ENCODE measurements around the gene HDGFL1. TPM values are rescaled to one million over a fixed set of nuclear protein-coding genes. Genes with fewer than 3 reads are reported as not detected.

The HDGFL1 gene
- total RNA-seq, 6 experiments from 2014 or later, result not detected

- no peak for DNase-seq
- no peak for TF ChIP-seq CTCF (IDR thresholded peaks at IDR 0.05)
- Mint-ChIP-seq H3K4me1 (ENCODE audit: low read depth) (no peaks in the 10 kb centered on the region), H3K27me3 (ENCODE audit: insufficient read depth) (no peaks in the 10 kb centered on the region; the same call in 1 of the 2 replicates), H3K27ac (no peak overlapping the region), H3K36me3 (ENCODE audit: low read depth) (peaks cover 10% of the 10 kb centered on the region), H3K4me3 (no peak overlapping the region), H3K9me3 (peaks cover 48% of the 10 kb centered on the region)
Measured at GRCh38 chr6:22601984-22602383, 32.6 kb downstream of the HDGFL1 start.

GRCh38 chr6:22605736-22606135, 36.4 kb downstream of the HDGFL1 start:
- H3K36me3 Mint-ChIP-seq (ENCODE audit: low read depth), result no peaks in the 10 kb centered on the region
- no peak overlapping the region for H3K27ac Mint-ChIP-seq
- DNase-seq, result no peak
- H3K4me1 Mint-ChIP-seq (ENCODE audit: low read depth), result no peaks in the 10 kb centered on the region
- no peak for TF ChIP-seq CTCF (IDR thresholded peaks at IDR 0.05)
- no peaks in the 10 kb centered on the region for H3K27me3 Mint-ChIP-seq (ENCODE audit: insufficient read depth)
- peaks cover 35% of the 10 kb centered on the region for H3K9me3 Mint-ChIP-seq
- no peak overlapping the region for H3K4me3 Mint-ChIP-seq

GRCh38 chr6:22610127-22610526, 40.8 kb downstream of the HDGFL1 start:
- no peak for DNase-seq
- H3K9me3 Mint-ChIP-seq, result peaks cover 35% of the 10 kb centered on the region
- H3K27ac Mint-ChIP-seq, result no peak overlapping the region
- no peaks in the 10 kb centered on the region for H3K36me3 Mint-ChIP-seq (ENCODE audit: low read depth)
- no peaks in the 10 kb centered on the region for H3K27me3 Mint-ChIP-seq (ENCODE audit: insufficient read depth)
- TF ChIP-seq CTCF (IDR thresholded peaks at IDR 0.05), result no peak
- no peaks in the 10 kb centered on the region for H3K4me1 Mint-ChIP-seq (ENCODE audit: low read depth)
- H3K4me3 Mint-ChIP-seq, result no peak overlapping the region

GRCh38 chr6:22612236-22612635, 42.9 kb downstream of the HDGFL1 start:
- no peak for TF ChIP-seq CTCF (IDR thresholded peaks at IDR 0.05)
- no peaks in the 10 kb centered on the region for H3K4me1 Mint-ChIP-seq (ENCODE audit: low read depth)
- no peak overlapping the region for H3K4me3 Mint-ChIP-seq
- no peaks in the 10 kb centered on the region for H3K36me3 Mint-ChIP-seq (ENCODE audit: low read depth)
- DNase-seq, result no peak
- H3K9me3 Mint-ChIP-seq, result peaks cover 38% of the 10 kb centered on the region
- no peaks in the 10 kb centered on the region for H3K27me3 Mint-ChIP-seq (ENCODE audit: insufficient read depth)
- no peak overlapping the region for H3K27ac Mint-ChIP-seq

- H3K4me1 Mint-ChIP-seq (ENCODE audit: low read depth), result no peaks in the 10 kb centered on the region
- no peak for TF ChIP-seq CTCF (IDR thresholded peaks at IDR 0.05)
- peaks cover 30% of the 10 kb centered on the region for H3K9me3 Mint-ChIP-seq
- H3K36me3 Mint-ChIP-seq (ENCODE audit: low read depth), result no peaks in the 10 kb centered on the region
- H3K27me3 Mint-ChIP-seq (ENCODE audit: insufficient read depth), result no peaks in the 10 kb centered on the region
- no peak for DNase-seq
- no peak overlapping the region for H3K4me3 Mint-ChIP-seq
- no peak overlapping the region for H3K27ac Mint-ChIP-seq
Measured at GRCh38 chr6:22613051-22613450, 43.7 kb downstream of the HDGFL1 start.

- Mint-ChIP-seq H3K27ac (no peak overlapping the region), H3K9me3 (peaks cover 29% of the 10 kb centered on the region), H3K27me3 (ENCODE audit: insufficient read depth) (no peaks in the 10 kb centered on the region), H3K4me1 (ENCODE audit: low read depth) (no peaks in the 10 kb centered on the region), H3K36me3 (ENCODE audit: low read depth) (no peaks in the 10 kb centered on the region), H3K4me3 (no peak overlapping the region)
- TF ChIP-seq CTCF (IDR thresholded peaks at IDR 0.05), result no peak
- no peak for DNase-seq
Measured at GRCh38 chr6:22613695-22614094, 44.3 kb downstream of the HDGFL1 start.
